MM.1S (cell line): Measurements from ENCODE around the gene CCL19.

Source experiments
- CTCF ChIP-seq: fragments of 300-600 bp; sonication (generic); IDR thresholded peaks from 2 replicates; pipeline ENCODE4 v1.5.1; 2016; ENCODE audit warnings: antibody characterized with exemption, low read length, mixed read lengths
- EZH2 ChIP-seq: fragments of 300-600 bp; sonication (generic); optimal IDR thresholded peaks from 2 replicates; pipeline ENCODE3; 2017; ENCODE audit warnings: low read depth, mild to moderate bottlenecking, antibody characterized with exemption, low read length, mixed read lengths

DNA sequence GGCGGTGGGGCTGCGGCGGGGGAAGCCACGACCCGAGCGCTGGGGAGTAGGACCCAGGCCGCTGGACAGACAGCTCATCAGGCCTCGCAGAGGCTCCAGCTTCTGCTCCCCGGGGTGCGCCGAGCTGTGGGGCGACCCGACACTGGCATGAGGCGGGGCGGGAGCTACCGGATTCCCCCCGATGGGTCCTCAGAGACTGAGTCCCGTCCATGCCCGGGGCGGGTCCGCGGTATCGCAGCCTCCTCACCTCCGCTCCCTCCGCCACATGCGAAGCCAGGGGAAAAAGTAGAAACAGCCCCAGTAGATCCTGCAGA is 26.1 kb downstream of the CCL19 start:
- TF ChIP-seq EZH2 (no peak), CTCF (no peak)
